Sigmoid colon (tissue), 7 donors: ENCODE results near the gene DES. TPM values are rescaled to one million over a fixed set of nuclear protein-coding genes. Genes with fewer than 3 reads are reported as not detected.

Experiments used
- DNase-seq: peaks from one replicate; pipeline ENCODE4 v3.0.0-alpha.2; 2019
- H3K27ac ChIP-seq, 4 donors: fragments of 200-600 bp; sonication (generic); one replicate each; pipeline ENCODE4 v1.5.1; 2016 to 2019; ENCODE audit warnings: mild to moderate bottlenecking in 1 of 4
- H3K27me3 ChIP-seq, 3 donors: fragments of 200-600 bp; sonication (generic); one replicate each; pipeline ENCODE4 v1.5.1; 2019; ENCODE audit warnings: mild to moderate bottlenecking in 1 of 3
- H3K36me3 ChIP-seq, 4 donors: fragments of 200-600 bp; sonication (generic); one replicate each; pipeline ENCODE4 v1.5.1; 2016 to 2019
- H3K4me1 ChIP-seq, 4 donors: fragments of 200-600 bp; sonication (generic); one replicate each; pipeline ENCODE4 v1.5.1; 2017 to 2019
- H3K4me3 ChIP-seq, 4 donors: fragments of 200-600 bp; sonication (generic); one replicate each; pipeline ENCODE4 v1.5.1; 2017 to 2019; ENCODE audit warnings: mild to moderate bottlenecking in 2 of 4, moderate library complexity in 1 of 4
- H3K9me3 ChIP-seq, 4 donors: fragments of 200-600 bp in 3 of 4; sonication (generic) in 3 of 4; one replicate each; pipeline versions ENCODE4 v1.5.1 to v1.6.1; 2013 to 2019
- CTCF ChIP-seq, 4 experiments: fragments of 450-650 bp in 3 of 4; fragments of 200-600 bp in 1 of 4; IDR thresholded peaks; one replicate each; pipeline ENCODE4 v1.5.1; 2016 to 2019; ENCODE audit warnings: antibody characterized with exemption in 4 of 4, mild to moderate bottlenecking in 3 of 4, moderate library complexity in 2 of 4
- EP300 ChIP-seq, 4 donors: sonication (generic); formaldehyde crosslinking; IDR thresholded peaks; one replicate each; pipeline ENCODE4 v1.6.1; 2017; ENCODE audit warnings: antibody characterized with exemption in 4 of 4
- POLR2A ChIP-seq, 2 donors: fragments of 450-650 bp; IDR thresholded peaks; one replicate each; pipeline ENCODE4 v1.6.1; 2016; ENCODE audit warnings: antibody characterized with exemption in 2 of 2, mild to moderate bottlenecking in 2 of 2, moderate library complexity in 2 of 2
- POLR2AphosphoS5 ChIP-seq, 4 donors: sonication (generic); formaldehyde crosslinking; IDR thresholded peaks; one replicate each; pipeline ENCODE4 v1.6.1; 2017; ENCODE audit warnings: antibody characterized with exemption in 4 of 4
- WGBS, 2 donors: extraction: QIAGEN DNeasy Blood & Tissue Kit; methylation state at CpG; one replicate each; pipeline ENCODE4 v1.1.7; 2013; 5-methylcytosine and 5-hydroxymethylcytosine counted together
- intact Hi-C: fragments of 100-400 bp; cut with DNase I; formaldehyde crosslinking; loops from one replicate; pipeline ENCODE4 v1.15.1; 2023
- polyA plus RNA-seq, 3 donors: library from polyadenylated mRNA; stranded (reverse); fragments of 200-250 nt; gene quantifications; one replicate each; pipeline ENCODE4 v1.2.3, GENCODE V29; 2013
- total RNA-seq, 4 donors: library from RNA; depleted of rRNA; stranded (reverse); fragments of >200 nt; gene quantifications; one replicate each; pipeline ENCODE4 v1.1.0, GENCODE V29; 2016
- donor health status: healthy with polysubstance abuse.
- donor health status: Bipolar disorder and iron deficiency.
- donor health status: healthy.

The DES gene
- total and polyA plus RNA-seq, 7 donors = 35.1 to 30,562 (median 7,366) TPM

- peak; percentile 81 for DNase-seq
- TF ChIP-seq EP300 (IDR thresholded peaks at IDR 0.05) (peak in 2 of 4 donors; percentile 6 to 54), POLR2A (IDR thresholded peaks at IDR 0.05) (peak in 1 of 2 donors; percentile 18), POLR2AphosphoS5 (IDR thresholded peaks at IDR 0.05) (peak; percentile 21 to 62 (median 61)), CTCF (IDR thresholded peaks at IDR 0.05) (no peak)
- 59 to 68% methylated on average over 5 of the region's 5 CpGs for whole genome bisulfite sequencing, 2 donors
- Histone ChIP-seq H3K9me3 (peaks cover 0 to 2% (median 0%) of the 10 kb centered on the region in 4 donors), H3K4me1 (peaks cover 0 to 44% (median 36%) of the 10 kb centered on the region in 4 donors), H3K36me3 (peaks cover 9 to 23% (median 15%) of the 10 kb centered on the region in 4 donors), H3K4me3 (peak overlapping the region in 1 of 4 donors; percentile 2), H3K27me3 (peaks cover 0 to 11% (median 0%) of the 10 kb centered on the region in 3 donors), H3K27ac (peak overlapping the region; percentile 94 to 99 (median 98))
- intact Hi-C loops = no loop called here
Observed at GRCh38 chr2:219415580-219416234, 2.5 kb upstream of the DES start.

- 54 to 57% methylated on average over 3 of the region's 3 CpGs for WGBS, 2 donors
- Histone ChIP-seq H3K27ac (peak overlapping the region; percentile 94 to 99 (median 98)), H3K9me3 (peaks cover 0 to 2% (median 0%) of the 10 kb centered on the region in 4 donors), H3K27me3 (peaks cover 0 to 11% (median 0%) of the 10 kb centered on the region in 3 donors), H3K4me3 (no peak overlapping the region), H3K36me3 (peaks cover 15 to 28% (median 20%) of the 10 kb centered on the region in 4 donors), H3K4me1 (peaks cover 0 to 44% (median 36%) of the 10 kb centered on the region in 4 donors)
- no peak for DNase-seq
- TF ChIP-seq POLR2A (IDR thresholded peaks at IDR 0.05) (no peak), EP300 (IDR thresholded peaks at IDR 0.05) (no peak), POLR2AphosphoS5 (IDR thresholded peaks at IDR 0.05) (no peak), CTCF (IDR thresholded peaks at IDR 0.05) (no peak)
- intact Hi-C loops = no loop called here
Observed at GRCh38 chr2:219416235-219416602, 2.0 kb upstream of the DES start.

- TF ChIP-seq POLR2A (IDR thresholded peaks at IDR 0.05) = no peak
- no peak for TF ChIP-seq POLR2AphosphoS5 (IDR thresholded peaks at IDR 0.05)
- TF ChIP-seq CTCF (IDR thresholded peaks at IDR 0.05) = no peak
- TF ChIP-seq EP300 (IDR thresholded peaks at IDR 0.05) = no peak
- WGBS, 2 donors = 81 to 89% methylated on average over 4 of the region's 4 CpGs
- Histone ChIP-seq H3K4me1 (peaks cover 0 to 44% (median 36%) of the 10 kb centered on the region in 4 donors), H3K9me3 (peaks cover 0 to 2% (median 0%) of the 10 kb centered on the region in 4 donors), H3K36me3 (peaks cover 22 to 35% (median 27%) of the 10 kb centered on the region in 4 donors), H3K27me3 (peaks cover 0 to 11% (median 0%) of the 10 kb centered on the region in 3 donors), H3K27ac (peak overlapping the region; percentile 94 to 99 (median 98)), H3K4me3 (peak overlapping the region in 1 of 4 donors; percentile 76)
- DNase-seq = no peak
- intact Hi-C loops = no loop called here
Observed at GRCh38 chr2:219416938-219417337, 1.2 kb upstream of the DES start.

GRCh38 chr2:219417374-219417773 is 803 bp upstream of the DES start:
- Histone ChIP-seq H3K27me3 (peaks cover 0 to 11% (median 0%) of the 10 kb centered on the region in 3 donors), H3K36me3 (peaks cover 25 to 39% (median 30%) of the 10 kb centered on the region in 4 donors), H3K27ac (peak overlapping the region; percentile 94 to 99 (median 98)), H3K9me3 (peaks cover 0 to 2% (median 0%) of the 10 kb centered on the region in 4 donors), H3K4me1 (peaks cover 0 to 44% (median 36%) of the 10 kb centered on the region in 4 donors), H3K4me3 (peak overlapping the region in 3 of 4 donors; percentile 60 to 90 (median 76))
- intact Hi-C loops = no loop called here
- WGBS, 2 donors = 65 to 85% methylated on average over 9 of the region's 9 CpGs
- peak; percentile 87 for DNase-seq
- TF ChIP-seq POLR2A (IDR thresholded peaks at IDR 0.05) (no peak), CTCF (IDR thresholded peaks at IDR 0.05) (no peak), POLR2AphosphoS5 (IDR thresholded peaks at IDR 0.05) (peak; percentile 55 to 78 (median 73)), EP300 (IDR thresholded peaks at IDR 0.05) (peak in 2 of 4 donors; percentile 68 to 85)
